Bone marrow (tissue), 2 donors: ENCODE results near the gene LRRC59.
"Not testable (repeated sequence)": the region's sequence is repeated elsewhere in the genome, so short reads cannot be mapped to it uniquely, and the experiment has no call there.

Experiments used
- DNase-seq, 2 donors: peaks; one replicate each; lab custom pipeline; 2025; lab: John Stamatoyannopoulos, UW

The LRRC59 gene

GRCh38 chr17:50424996-50425681, 27.8 kb upstream of the LRRC59 start:
- no peak for DNase-seq

DNA sequence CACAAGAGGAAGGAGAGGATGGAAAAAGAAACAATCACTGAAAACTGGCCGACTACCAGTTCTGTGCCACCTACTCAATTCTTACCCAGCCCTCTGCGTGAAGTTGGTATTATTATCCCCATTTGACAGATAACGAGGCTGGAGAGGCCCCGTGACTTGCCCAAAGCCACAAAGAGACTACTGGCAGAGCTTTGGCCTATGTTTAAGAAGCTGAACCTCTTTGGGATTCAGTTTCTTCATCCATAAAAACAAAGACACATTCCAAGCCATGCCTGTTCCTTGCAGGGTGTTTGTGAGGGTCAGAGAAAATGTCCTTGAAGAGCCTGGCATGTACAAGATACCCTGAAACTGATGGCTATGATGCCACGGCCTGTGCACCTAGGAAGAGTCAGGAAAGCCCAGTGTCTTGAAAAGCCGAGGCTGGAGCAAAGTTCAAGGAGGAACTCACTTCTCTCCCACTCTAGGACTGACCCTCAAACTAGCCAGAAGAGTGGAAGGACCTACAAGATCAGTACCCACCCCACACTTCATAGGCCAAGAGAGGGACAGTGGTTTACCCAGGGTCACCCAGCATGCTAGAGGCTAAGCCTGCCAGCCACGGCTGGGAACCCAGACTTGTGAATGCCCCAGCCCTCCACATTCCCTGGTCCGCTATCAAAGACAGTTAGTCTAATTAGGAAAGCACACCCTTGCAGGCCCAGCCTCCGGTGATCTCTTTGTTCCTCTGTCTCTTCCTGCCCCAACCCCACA, 27.1 kb upstream of the LRRC59 start:
- DNase-seq: no peak

DNA sequence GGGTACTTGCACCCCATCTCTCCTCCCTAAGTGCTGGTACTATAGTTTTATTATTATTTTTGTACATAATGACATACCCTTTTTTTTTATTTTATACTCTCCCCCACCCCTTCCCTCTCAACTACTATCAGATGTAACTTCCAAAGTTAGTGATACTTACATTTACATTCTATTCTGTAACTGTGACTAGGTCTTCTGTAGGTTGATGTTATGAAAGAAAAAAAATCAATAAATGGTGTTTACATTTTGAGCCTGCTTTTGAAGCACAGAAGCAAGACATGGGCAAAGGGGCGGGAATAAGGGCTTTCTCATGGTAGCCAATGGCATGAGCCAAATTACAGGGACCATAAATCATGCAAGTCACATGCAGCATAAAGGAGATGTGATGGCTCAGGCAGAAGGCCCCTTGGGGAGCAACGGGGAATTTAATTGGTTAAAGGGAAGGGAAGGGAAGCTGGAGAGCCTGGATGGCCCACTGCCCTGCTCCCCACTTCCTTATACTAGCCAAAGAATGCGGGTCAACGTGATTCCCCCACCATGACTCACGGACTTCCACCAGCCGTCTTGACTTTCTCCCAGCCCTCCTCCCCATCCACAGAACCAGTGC, 26.3 kb upstream of the LRRC59 start:
- no peak for DNase-seq

- no peak for DNase-seq
These were observed 25.4 kb upstream of the LRRC59 start for GRCh38 chr17:50422738-50423137.

GRCh38 chr17:50421308-50422051, 24.2 kb upstream of the LRRC59 start:
- DNase-seq: peak in 1 of 2 donors; percentile 47

GRCh38 chr17:50420419-50421112, 23.2 kb upstream of the LRRC59 start:
- DNase-seq: no peak

DNA sequence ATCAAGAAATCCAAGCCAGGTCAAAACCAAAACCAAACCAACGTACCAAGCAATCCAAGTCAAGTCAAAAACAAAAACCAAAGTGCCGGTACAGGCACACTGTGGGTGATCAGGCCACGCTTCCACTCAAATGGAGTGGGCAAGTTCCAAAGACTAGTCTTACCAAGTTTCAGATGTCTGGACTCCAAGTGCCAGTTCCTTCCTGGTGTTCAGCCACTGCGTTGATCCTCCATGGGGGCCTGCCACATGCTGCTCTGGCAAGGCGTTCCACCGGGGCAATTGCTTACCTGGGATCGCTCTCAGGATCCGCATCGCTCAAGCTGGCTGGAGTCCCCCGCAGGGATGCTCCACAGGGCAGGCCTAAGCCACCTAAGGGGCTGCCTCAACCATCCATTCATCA, 22.3 kb upstream of the LRRC59 start:
- not testable (repeated sequence) for DNase-seq

DNA sequence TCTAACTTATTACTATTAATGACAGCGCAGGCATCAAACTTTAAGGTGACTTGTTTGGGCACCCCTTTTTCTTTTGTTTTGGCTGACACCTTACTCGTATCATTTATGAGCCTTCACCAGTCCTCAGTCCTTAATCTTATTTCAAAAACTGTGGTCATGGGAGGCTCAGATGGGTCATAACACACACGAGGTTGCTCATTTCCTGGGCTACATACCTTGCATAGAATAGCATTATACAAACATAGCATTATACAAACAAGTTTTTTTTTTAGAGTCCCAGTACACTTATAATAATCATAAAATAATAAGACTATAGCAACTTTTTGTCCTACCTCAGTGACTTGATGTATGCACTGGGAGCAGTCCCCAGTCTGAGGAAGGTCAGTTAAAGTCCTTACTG, 17.5 kb upstream of the LRRC59 start:
- no peak for DNase-seq

- DNase-seq: no peak
These were observed 14.9 kb upstream of the LRRC59 start for GRCh38 chr17:50412188-50412732.

DNA sequence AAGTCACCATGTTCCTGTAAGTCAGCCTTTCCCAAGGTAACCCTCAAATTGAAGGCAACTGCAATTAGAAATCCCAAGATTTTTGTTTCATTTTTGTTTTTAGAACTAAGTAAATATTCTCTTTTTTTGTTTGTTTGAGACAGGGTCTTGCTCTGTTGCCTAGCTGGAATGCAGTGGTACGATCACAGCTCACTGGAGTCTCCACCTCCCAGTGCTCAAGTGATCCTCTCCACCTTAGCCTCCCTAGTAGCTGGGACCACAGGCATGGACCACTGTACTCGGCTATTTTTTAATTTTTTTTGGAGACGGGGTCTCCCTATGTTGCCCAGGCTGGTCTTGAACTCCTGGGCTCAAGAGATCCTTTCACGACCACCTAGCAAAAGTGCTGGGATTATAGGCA, 10.6 kb upstream of the LRRC59 start:
- DNase-seq: no peak

GRCh38 chr17:50406578-50406977, 9.3 kb upstream of the LRRC59 start:
- DNase-seq: no peak

GRCh38 chr17:50405351-50405750, 8.0 kb upstream of the LRRC59 start:
- DNase-seq: not testable (repeated sequence)

DNA sequence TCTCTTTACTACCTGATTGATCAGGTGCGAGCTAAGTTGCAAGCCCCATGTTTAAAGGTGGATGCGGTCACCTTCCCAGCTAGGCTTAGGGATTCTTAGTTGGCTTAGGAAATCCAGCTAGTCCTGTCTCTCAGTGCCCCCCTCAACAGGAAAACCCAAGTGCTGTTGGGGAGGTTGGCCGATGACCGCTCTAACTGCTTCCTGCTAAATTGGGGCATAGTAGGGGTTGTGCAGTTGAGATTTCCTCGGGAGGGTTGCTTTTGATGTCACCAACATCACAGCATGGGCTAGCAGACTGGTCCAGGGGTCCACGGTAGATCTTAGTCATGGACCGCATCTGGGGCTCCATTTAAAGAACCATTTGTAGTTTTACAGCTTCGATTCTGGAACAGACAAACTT, 2.3 kb upstream of the LRRC59 start:
- not testable (repeated sequence) for DNase-seq

DNA sequence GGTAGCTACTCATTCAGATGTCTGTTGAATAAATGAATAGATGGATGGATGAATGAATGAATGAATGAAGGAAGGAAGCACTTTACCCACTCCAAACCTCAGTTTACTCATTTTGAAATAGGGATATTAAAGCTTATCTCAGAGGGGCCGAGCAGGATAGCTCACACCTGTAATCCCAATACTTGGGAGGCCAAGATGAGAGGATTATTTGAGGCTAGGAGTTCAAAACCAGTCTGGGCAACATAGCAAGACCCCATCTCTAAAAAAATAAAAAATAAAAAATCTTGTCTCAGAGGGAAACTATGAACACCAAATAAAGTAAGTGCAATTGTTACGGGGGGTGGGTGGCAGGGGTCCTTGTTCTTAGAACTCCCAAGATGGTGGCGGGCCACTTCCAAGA, 1.3 kb upstream of the LRRC59 start:
- not testable (repeated sequence) for DNase-seq

DNA sequence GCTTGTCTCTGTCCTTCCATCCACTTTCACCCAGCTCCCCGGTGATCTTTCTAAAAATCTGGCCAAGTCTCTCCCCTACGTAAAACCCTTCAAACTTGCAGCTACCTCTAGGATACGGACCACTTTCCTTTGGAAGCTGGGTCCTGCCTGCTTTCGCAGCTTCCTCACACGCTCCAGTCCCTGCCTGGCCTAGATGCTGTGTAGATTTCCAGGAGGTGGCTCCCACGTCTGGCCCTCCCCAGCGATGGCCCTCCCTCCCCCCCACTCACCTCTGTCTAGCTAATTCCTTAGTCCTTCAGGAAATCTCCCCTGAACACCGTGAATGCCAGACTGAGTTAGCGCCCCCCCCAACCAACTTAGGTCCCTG, 579 bp upstream of the LRRC59 start:
- DNase-seq: no peak

DNA sequence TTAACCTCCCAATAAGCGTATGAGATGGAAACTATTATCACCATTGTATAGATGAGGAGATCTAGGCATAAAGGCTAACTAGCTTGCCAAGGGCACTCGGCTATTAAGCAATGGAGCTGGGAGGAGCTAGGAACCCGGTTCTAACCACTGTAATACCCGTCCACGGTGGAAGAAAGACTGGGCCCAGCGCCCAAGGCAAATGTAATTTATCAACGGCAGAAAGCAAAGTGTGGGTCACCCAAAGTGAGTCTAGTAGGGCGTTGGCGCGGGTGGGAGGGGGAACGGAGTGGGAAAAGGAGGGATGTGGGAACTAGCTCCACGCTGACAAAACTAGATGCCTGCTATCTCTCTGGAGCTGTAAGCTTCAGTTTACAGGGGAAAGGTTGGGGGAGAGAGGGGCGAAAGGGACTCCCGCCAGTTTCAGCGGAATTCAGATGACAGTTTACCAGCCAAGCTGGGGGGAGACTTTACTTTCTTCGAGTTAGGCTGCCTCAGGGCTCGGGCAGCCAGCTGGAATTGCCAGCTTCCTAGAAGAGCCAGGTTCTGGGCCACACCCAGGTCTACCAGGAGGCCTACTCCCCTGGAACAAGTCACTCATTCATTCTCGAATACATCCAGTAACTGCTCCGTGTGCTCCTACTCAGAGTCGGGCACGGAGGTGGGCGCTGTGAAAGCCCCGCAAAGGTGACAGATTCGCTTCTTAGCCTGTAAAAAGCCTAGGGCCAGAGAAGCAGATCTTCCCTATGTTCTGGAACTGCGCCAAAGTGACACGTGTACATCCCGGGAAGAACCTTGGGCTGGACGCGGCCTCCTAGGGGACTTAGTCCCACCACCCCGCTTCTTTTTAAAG, 837 bp downstream of the LRRC59 start:
- DNase-seq: no peak

GRCh38 chr17:50394711-50395110, 2.6 kb downstream of the LRRC59 start:
- no peak for DNase-seq

- DNase-seq: no peak
These were observed 3.6 kb downstream of the LRRC59 start for GRCh38 chr17:50393700-50394099.

DNA sequence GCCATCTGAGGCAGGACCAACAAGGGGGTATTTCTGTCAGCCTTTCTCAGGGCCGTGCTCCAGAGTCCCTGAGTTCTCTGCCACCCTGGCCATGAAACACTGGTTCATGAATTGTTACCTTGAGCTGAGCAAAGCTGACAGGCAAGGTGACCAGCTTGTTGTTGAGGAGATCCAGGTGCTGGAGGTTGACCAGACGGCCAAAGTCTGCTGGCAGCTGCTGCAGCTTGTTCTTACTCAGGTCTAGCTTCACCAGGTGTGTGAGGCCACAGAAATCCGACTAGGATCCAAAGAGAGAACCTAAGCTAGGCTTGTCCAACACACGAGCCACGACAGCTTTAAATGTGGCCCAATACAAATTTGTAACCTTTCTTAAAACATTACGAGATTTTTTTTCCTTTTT, 4.7 kb downstream of the LRRC59 start:
- DNase-seq: no peak

DNA sequence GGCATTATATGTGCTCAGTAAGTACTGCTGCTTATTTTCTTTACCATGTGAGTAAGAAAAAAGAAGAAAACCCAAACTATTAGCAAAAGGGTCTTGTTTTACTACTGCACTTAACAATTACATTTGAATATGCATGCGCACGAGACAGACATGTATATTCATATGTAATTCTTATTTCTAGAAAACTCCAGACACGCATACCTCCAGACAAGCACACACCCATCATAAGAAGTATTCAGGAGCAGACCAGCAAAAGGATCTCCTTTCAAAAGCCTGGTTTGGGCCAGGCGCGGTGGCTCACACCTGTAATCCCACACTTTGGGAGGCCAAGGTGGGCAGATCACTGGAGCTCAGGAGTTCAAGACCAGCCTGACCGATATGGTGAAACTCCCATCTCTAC, 7.8 kb downstream of the LRRC59 start:
- DNase-seq: no peak

DNA sequence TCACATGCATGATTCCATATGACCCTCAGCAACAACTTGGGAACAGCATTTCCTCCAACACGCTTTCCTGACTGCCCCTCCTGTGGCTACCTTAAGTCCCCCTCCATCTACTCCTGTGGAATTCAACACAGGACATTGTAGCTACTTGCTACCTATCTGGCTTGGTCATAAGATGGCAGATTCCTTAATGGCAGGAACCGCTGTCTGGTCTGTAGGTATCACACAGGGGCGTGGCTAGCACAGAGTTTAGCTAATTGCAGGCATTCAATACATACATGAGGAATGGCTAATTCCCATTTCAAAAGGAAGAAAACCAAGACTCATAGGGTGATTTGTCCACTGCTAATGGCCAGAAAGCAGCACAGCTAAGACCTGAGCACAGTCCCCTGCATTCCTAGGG, 8.6 kb downstream of the LRRC59 start:
- DNase-seq: no peak
